BLaER1 treated with 17β-estradiol and CSF1 and Interleukin-3, amounts not matched to agents 10 nM and 100 nM (cell line): ENCODE results near the gene MS4A12.
A peak's percentile ranks its signal among the peaks of the same experiment; 100 is the strongest.

Experiments
- H3K27ac ChIP-seq, 11 experiments: shearing (Covaris generic); formaldehyde crosslinking; 2 replicates each; pipeline ENCODE4 v1.8.1; 2022
- H3K27me3 ChIP-seq, 11 experiments: shearing (Covaris generic); formaldehyde crosslinking; 2 replicates each; pipeline ENCODE4 v1.8.1; 2022
- H3K36me3 ChIP-seq, 11 experiments: shearing (Covaris generic); formaldehyde crosslinking; 2 replicates each; pipeline ENCODE4 v1.8.1; 2022
- H3K4me1 ChIP-seq, 10 experiments: shearing (Covaris generic); formaldehyde crosslinking; 2 replicates each; pipeline ENCODE4 v1.8.1; 2022
- H3K4me2 ChIP-seq, 11 experiments: shearing (Covaris generic); formaldehyde crosslinking; 2 replicates each; pipeline ENCODE4 v1.8.1; 2022
- H3K4me3 ChIP-seq, 10 experiments: shearing (Covaris generic); formaldehyde crosslinking; 2 replicates each; pipeline ENCODE4 v1.8.1; 2022
- H3K9ac ChIP-seq, 11 experiments: shearing (Covaris generic); formaldehyde crosslinking; 2 replicates each; pipeline ENCODE4 v1.8.1; 2022
- H3K9me3 ChIP-seq, 11 experiments: shearing (Covaris generic); formaldehyde crosslinking; replicated peaks in 1 of 11; 2 replicates each; pipeline ENCODE4 v1.8.1; 2022
- H4K20me1 ChIP-seq, 11 experiments: shearing (Covaris generic); formaldehyde crosslinking; 2 replicates each; pipeline ENCODE4 v1.8.1; 2022
- Cebpa-rat ChIP-seq, 11 experiments: shearing (Covaris generic); IDR thresholded peaks; 2 replicates each; pipeline ENCODE4 v1.8.1; 2022

Gene MS4A12

GRCh38 chr11:60469723-60470122 lies 22.9 kb upstream of the MS4A12 start:
- no peak for TF ChIP-seq Cebpa-rat (IDR thresholded peaks at IDR 0.05)
- Histone ChIP-seq H3K36me3 (no peaks in the 10 kb centered on the region; a peak in 1 of 22 replicates), H3K27ac (no peak overlapping the region), H3K9ac (no peak overlapping the region), H3K27me3 (no peaks in the 10 kb centered on the region), H3K4me1 (peaks cover 0 to 53% (median 1%) of the 10 kb centered on the region in 10 experiments; a peak in 11 of 20 replicates), H3K4me3 (no peak overlapping the region), H4K20me1 (no peaks in the 10 kb centered on the region), H3K4me2 (peak overlapping the region in 3 of 11 experiments; percentile 21 to 64 (median 55); a peak in 4 of 22 replicates), H3K9me3 (peaks cover 0 to 5% (median 3%) of the 10 kb centered on the region in 11 experiments; a peak in 5 of 22 replicates)

GRCh38 chr11:60477035-60477445 lies 15.5 kb upstream of the MS4A12 start:
- Histone ChIP-seq H3K4me3 (peak overlapping the region in 1 of 10 experiments; percentile 4; a peak in 1 of 20 replicates), H3K9ac (peak overlapping the region in 7 of 11 experiments; percentile 33 to 75 (median 49); a peak in 9 of 22 replicates), H3K4me1 (peaks cover 27 to 50% (median 33%) of the 10 kb centered on the region in 10 experiments)

GRCh38 chr11:60482361-60482760 lies 10.2 kb upstream of the MS4A12 start:
- no peaks in the 10 kb centered on the region for H3K36me3 ChIP-seq
- no peaks in the 10 kb centered on the region for H4K20me1 ChIP-seq
- TF ChIP-seq Cebpa-rat (IDR thresholded peaks at IDR 0.05), result no peak
- peak overlapping the region in 8 of 11 experiments; percentile 0 to 51 (median 18); a peak in 9 of 22 replicates for H3K4me2 ChIP-seq
- H3K27ac ChIP-seq, result peak overlapping the region in 3 of 11 experiments; percentile 26 to 44 (median 33); a peak in 4 of 22 replicates
- peaks cover 0 to 30% (median 17%) of the 10 kb centered on the region in 11 experiments; a peak in 14 of 22 replicates for H3K9me3 ChIP-seq
- H3K9ac ChIP-seq, result no peak overlapping the region
- H3K27me3 ChIP-seq, result no peaks in the 10 kb centered on the region
- peaks cover 19 to 68% (median 30%) of the 10 kb centered on the region in 10 experiments for H3K4me1 ChIP-seq
- no peak overlapping the region for H3K4me3 ChIP-seq

More at GRCh38 chr11:60477035-60477445, 15.5 kb upstream of the MS4A12 start:
- peak overlapping the region; percentile 67 to 93 (median 77) for H3K27ac ChIP-seq
- no peaks in the 10 kb centered on the region for H3K36me3 ChIP-seq
- no peaks in the 10 kb centered on the region for H4K20me1 ChIP-seq
- TF ChIP-seq Cebpa-rat (IDR thresholded peaks at IDR 0.05), result peak; percentile 22 to 95 (median 71); a peak in 18 of 22 replicates
- H3K9me3 ChIP-seq, result peaks cover 0 to 16% (median 3%) of the 10 kb centered on the region in 11 experiments; a peak in 9 of 22 replicates
- peak overlapping the region; percentile 61 to 83 (median 69) for H3K4me2 ChIP-seq
- H3K27me3 ChIP-seq, result no peaks in the 10 kb centered on the region

- H3K4me3 ChIP-seq, result no peak overlapping the region
- H3K36me3 ChIP-seq, result no peaks in the 10 kb centered on the region
- no peak overlapping the region for H3K9ac ChIP-seq
- H3K9me3 ChIP-seq, result peaks cover 7 to 35% (median 22%) of the 10 kb centered on the region in 11 experiments; a peak in 19 of 22 replicates
- no peaks in the 10 kb centered on the region for H3K27me3 ChIP-seq
- H3K27ac ChIP-seq, result 0 out of 22 replicates have a peak overlapping the region, but pooled peaks of 2 of the 11 experiments have one; percentile 1 to 11
- H3K4me1 ChIP-seq, result peaks cover 4 to 42% (median 12%) of the 10 kb centered on the region in 10 experiments; a peak in 16 of 20 replicates
- H3K4me2 ChIP-seq, result peak overlapping the region in 2 of 11 experiments; percentile 8 to 22; a peak in 1 of 22 replicates
- no peaks in the 10 kb centered on the region for H4K20me1 ChIP-seq
- TF ChIP-seq Cebpa-rat (IDR thresholded peaks at IDR 0.05), result no peak
Measured at GRCh38 chr11:60485987-60486386, 6.6 kb upstream of the MS4A12 start.

GRCh38 chr11:60493454-60493853 lies 876 bp downstream of the MS4A12 start:
- Histone ChIP-seq H3K27me3 (no peaks in the 10 kb centered on the region), H3K36me3 (no peaks in the 10 kb centered on the region), H3K4me2 (no peak overlapping the region), H3K4me3 (no peak overlapping the region), H3K9ac (no peak overlapping the region), H3K27ac (no peak overlapping the region), H3K9me3 (peaks cover 9 to 44% (median 23%) of the 10 kb centered on the region in 11 experiments; a peak in 20 of 22 replicates), H3K4me1 (peaks cover 9 to 17% (median 13%) of the 10 kb centered on the region in 10 experiments), H4K20me1 (no peaks in the 10 kb centered on the region)
- no peak for TF ChIP-seq Cebpa-rat (IDR thresholded peaks at IDR 0.05)

DNA sequence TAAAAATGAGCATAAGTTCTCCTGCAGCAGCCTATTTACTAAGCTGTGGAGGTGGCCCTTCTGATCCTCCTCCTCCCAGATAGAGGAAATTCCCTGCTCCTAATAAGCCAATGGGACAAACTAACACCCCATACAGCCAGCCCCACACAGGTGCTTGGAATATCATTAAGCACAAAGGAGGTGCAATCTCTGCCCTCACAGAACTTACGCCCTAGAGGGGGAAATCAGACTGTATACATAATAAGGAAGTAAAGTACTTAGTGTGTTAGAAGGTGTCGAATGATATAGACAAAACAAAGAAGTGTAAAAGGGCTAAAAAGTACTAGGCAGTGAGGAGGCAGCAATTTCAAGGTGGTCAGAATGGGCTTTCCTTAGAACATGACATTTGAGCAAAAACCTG lies 5.8 kb downstream of the MS4A12 start:
- Histone ChIP-seq H3K9ac (peak overlapping the region in 4 of 11 experiments; percentile 1 to 8 (median 4); a peak in 4 of 22 replicates), H3K27ac (peak overlapping the region in 10 of 11 experiments; percentile 23 to 64 (median 51); a peak in 18 of 22 replicates), H3K36me3 (no peaks in the 10 kb centered on the region), H3K27me3 (no peaks in the 10 kb centered on the region), H3K4me3 (no peak overlapping the region), H3K4me2 (peak overlapping the region; percentile 56 to 76 (median 69)), H4K20me1 (no peaks in the 10 kb centered on the region), H3K4me1 (peaks cover 18 to 37% (median 29%) of the 10 kb centered on the region in 10 experiments), H3K9me3 (peaks cover 0 to 45% (median 6%) of the 10 kb centered on the region in 11 experiments; a peak in 7 of 22 replicates)
- no peak for TF ChIP-seq Cebpa-rat (IDR thresholded peaks at IDR 0.05)

- peak overlapping the region; percentile 56 to 76 (median 69) for H3K4me2 ChIP-seq
- peaks cover 0 to 45% (median 7%) of the 10 kb centered on the region in 11 experiments; a peak in 7 of 22 replicates for H3K9me3 ChIP-seq
- H3K4me1 ChIP-seq, result peaks cover 18 to 41% (median 30%) of the 10 kb centered on the region in 10 experiments
- peak overlapping the region in 10 of 11 experiments; percentile 23 to 64 (median 51); a peak in 19 of 22 replicates for H3K27ac ChIP-seq
- no peak for TF ChIP-seq Cebpa-rat (IDR thresholded peaks at IDR 0.05)
- H3K36me3 ChIP-seq, result no peaks in the 10 kb centered on the region
- H3K27me3 ChIP-seq, result no peaks in the 10 kb centered on the region
- no peak overlapping the region for H3K4me3 ChIP-seq
- H4K20me1 ChIP-seq, result no peaks in the 10 kb centered on the region
- H3K9ac ChIP-seq, result peak overlapping the region in 6 of 11 experiments; percentile 1 to 20 (median 4); a peak in 4 of 22 replicates
Measured at GRCh38 chr11:60498853-60499252, 6.3 kb downstream of the MS4A12 start.

DNA sequence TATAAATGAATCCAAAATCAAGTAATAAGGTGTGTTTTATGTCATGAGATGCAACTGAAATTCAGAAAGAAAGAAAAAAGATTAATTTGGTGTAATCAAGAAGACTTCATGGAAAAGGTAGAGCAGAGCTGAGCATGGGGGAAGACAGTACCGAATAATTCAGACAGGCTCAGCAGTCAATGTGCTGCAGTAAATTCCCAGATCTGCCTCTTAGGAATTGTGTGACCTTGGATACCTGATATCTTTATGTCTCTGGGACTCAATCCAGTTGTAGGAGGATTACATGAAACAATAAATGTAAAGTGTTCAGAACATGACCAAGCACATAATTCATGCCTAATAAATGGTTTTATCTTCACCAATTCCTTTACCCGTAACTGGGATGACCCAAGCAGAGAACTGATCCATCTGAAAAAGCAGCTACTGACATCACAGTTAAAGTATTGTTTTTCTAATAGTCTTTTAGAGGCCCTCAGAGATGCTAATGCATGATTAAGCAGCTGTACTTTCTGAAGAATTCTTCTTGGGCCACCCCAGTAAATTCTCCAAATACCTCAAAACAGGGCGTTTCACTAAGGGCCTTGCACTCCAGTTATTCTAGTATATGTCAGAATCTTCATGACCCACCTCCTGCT lies 7.8 kb downstream of the MS4A12 start:
- Histone ChIP-seq H3K27ac (no peak overlapping the region), H3K4me1 (peaks cover 22 to 52% (median 37%) of the 10 kb centered on the region in 10 experiments), H3K36me3 (no peaks in the 10 kb centered on the region), H3K4me3 (no peak overlapping the region), H3K9me3 (peaks cover 0 to 39% (median 14%) of the 10 kb centered on the region in 11 experiments; a peak in 8 of 22 replicates), H3K9ac (no peak overlapping the region), H3K27me3 (0 out of 22 replicates have a peak, but pooled peaks cover 0 to under 1% (median 0%) of the 10 kb centered on the region in 11 experiments), H4K20me1 (no peaks in the 10 kb centered on the region), H3K4me2 (peak overlapping the region in 2 of 11 experiments; percentile 4 to 68; a peak in 2 of 22 replicates)
- no peak for TF ChIP-seq Cebpa-rat (IDR thresholded peaks at IDR 0.05)
